AG10803 (cell line): Measurements from ENCODE around the gene ELOVL6.
"Not testable (repeated sequence)": the region's sequence is repeated elsewhere in the genome, so short reads cannot be mapped to it uniquely, and the experiment has no call there.

Source experiments
- DNase-seq: peaks from one replicate; pipeline ENCODE4 v3.0.0; 2010; ENCODE audit warnings: low read depth
- H3K4me3 ChIP-seq: 2 replicates; pipeline ENCODE4 v1.5.1; 2011; ENCODE audit warnings: mild to moderate bottlenecking, low read length, control low read depth
- CTCF ChIP-seq: conservative IDR thresholded peaks from 2 replicates; pipeline ENCODE4 v1.5.1; 2011; ENCODE audit warnings: mild to moderate bottlenecking, low read length, control low read depth, inconsistent platforms

ELOVL6 gene

DNA sequence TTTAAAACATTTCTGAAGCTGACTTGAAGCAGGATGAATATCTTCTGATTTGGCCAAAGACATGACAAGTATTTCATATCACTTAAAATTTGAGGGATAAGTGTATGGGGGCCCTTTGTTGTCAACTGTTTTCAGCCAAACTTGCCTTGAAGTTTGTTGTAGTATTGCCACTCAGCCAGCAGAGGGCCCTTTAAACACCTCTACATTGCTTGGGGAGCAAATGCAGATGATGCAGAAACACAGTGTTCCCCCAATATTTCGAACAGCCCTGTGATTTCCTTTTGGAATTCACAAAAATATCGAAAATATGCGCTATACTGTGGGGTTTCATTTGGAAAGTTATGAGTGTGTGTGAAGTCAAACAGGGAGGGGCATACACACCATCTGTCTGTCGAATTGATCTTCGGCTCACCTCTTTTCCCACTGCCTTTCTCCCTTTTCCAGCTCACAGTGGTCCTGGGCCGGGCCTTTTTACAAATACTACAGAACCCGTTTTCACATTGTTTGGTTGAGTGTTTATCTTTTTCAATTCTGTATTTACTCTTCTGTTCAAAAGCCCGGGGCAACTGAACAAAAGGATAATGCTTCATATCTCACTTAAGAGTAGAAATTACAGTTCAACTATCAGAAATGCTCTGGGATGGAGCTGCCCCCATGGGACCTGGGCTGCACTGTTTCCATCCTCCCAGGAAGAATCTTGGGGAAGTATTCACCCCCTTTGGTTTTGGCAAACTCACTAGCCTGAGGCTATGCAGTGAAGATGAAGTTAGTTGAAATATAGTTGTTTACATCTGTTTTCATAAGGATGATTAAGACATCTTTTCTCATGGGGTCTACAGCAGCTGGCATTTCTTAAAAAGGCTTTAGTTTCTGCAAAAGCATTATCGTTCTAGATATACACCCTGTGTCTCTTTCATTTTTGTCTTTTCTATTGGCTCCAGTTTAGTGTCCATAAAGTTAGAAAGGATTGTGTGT is 148.2 kb downstream of the ELOVL6 start:
- H3K4me3 ChIP-seq: no peak overlapping the region
- peak; percentile 48 for DNase-seq
- peak; percentile 95 for TF ChIP-seq CTCF

- DNase-seq: peak; percentile 77
- TF ChIP-seq CTCF: no peak
- H3K4me3 ChIP-seq: no peak overlapping the region
Observed at GRCh38 chr4:110046588-110047049, 151.8 kb downstream of the ELOVL6 start.

DNA sequence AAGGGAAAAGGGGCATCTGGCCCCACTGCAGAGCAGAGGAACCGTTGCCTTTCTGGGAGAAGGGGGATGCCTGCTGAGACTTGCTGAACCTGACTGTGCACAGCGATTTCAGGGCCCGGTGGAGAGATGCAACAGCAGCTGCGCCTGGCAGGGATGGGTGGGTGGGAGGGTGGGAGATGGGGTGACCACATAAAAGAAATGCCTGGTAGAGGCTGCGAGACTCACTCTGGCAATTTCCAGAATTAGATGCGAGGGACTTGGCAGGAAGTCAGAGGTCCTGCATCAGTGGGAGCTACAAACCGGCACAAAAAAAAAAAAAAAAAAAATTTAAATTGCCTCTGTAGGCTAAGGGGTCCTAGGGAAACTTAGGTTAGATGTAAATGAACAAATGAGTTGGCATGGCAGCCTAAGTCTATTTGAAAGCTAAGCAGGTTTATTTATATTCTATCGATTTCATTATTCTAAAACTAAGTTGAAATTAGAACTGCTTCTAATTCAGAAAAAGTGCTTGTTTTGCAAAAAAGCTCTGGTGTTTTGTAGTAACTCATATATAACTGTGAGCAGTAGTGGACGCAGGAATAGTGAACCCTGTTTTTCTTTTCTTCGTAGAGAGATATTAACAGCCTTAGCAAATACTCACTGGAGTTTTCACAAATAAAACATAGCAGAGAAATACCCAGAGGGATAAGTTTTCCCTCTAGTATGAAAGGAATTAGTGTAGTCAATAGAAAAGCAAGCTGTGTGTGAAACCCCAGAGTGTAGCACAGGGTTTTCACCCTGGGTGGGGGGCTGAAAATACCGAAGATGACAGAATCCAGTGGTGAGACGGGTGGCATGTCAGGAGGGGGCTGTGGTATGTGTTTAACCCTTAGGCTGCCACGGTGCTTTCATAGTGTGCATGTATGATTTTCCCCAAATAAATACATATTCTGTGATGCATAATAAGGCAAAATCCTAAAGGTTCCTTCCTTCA is 155.6 kb downstream of the ELOVL6 start:
- DNase-seq: peak; percentile 12
- TF ChIP-seq CTCF: no peak

GRCh38 chr4:110041735-110042134 is 156.7 kb downstream of the ELOVL6 start:
- DNase-seq: no peak
- no peak for TF ChIP-seq CTCF
- H3K4me3 ChIP-seq: no peak overlapping the region

More for the DNA sequence above, 155.6 kb downstream of the ELOVL6 start:
- H3K4me3 ChIP-seq: no peak overlapping the region

DNA sequence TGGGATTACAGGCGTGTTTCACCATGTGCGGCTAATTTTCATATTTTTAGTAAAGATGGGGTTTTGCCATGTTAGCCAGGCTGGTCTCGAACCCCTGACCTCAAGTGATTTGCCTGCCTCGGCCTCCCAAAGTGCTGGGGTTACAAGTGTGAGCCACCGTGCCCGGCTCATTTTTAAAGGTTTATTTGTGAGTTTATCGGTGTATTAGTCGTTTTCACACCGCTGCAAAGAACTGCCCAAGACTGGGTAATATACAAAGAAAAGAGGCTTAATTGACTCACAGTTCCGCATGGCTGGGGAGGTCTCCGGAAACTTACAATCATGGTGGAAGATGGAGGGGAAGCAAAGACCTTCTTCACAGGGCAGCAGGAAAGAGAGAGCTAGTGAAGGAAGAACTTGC is 159.3 kb downstream of the ELOVL6 start:
- H3K4me3 ChIP-seq, DNase-seq: not testable (repeated sequence)

DNA sequence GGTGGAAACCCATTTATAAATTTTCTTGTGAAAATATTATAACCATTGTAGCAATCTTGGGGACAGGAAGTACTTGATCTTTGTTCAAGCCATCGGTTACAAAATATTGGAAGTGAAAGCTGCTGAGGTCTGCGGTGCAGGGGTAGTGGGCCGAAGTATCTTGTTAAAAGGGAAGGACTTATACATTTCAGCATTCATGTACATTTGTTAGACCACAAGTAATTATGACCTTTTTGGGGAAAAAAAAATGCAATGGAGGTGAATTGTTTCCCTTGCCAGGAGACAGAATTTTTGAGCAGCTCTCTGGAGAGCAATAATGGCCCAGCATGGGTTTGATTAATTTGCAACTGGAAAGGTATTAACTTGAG is 164.4 kb downstream of the ELOVL6 start:
- no peak for TF ChIP-seq CTCF
- no peak overlapping the region for H3K4me3 ChIP-seq

GRCh38 chr4:110033355-110034025 is 164.9 kb downstream of the ELOVL6 start:
- no peak overlapping the region for H3K4me3 ChIP-seq
- no peak for DNase-seq
- TF ChIP-seq CTCF: no peak

More for the DNA sequence above, 164.4 kb downstream of the ELOVL6 start:
- DNase-seq: no peak
